Body of pancreas (tissue), 4 donors: Measurements from ENCODE around the gene MRPL4. TPM values are rescaled to one million over a fixed set of nuclear protein-coding genes. Genes with fewer than 3 reads are reported as not detected.

ENCODE experiments used
- ATAC-seq: fragments of 150-250 bp; one replicate; pipeline ENCODE4 v1.9.1; 2016
- DNase-seq, 4 donors: peaks; one replicate each; pipeline ENCODE4 v3.0.0-alpha.2; 2019
- H3K27ac ChIP-seq, 4 donors: fragments of 200-600 bp; sonication (generic); 1 replicate in 3 of 4; 2 replicates in 1 of 4; pipeline versions ENCODE4 v1.5.1 to v1.6.1; 2016 to 2019; ENCODE audit warnings: mild to moderate bottlenecking in 1 of 4, mixed read lengths in 1 of 4, moderate library complexity in 1 of 4
- H3K27me3 ChIP-seq, 2 donors: fragments of 200-600 bp; sonication (generic); one replicate each; pipeline ENCODE4 v1.6.0; 2016; ENCODE audit warnings: mild to moderate bottlenecking in 1 of 2
- H3K36me3 ChIP-seq, 2 donors: fragments of 200-600 bp; sonication (generic); replicated peaks in 1 of 2; 2 replicates each; pipeline ENCODE4 v1.5.1; 2016; ENCODE audit warnings: low read depth in 2 of 2; ENCODE audit not compliant: insufficient read depth in 1 of 2
- H3K4me1 ChIP-seq: fragments of 200-600 bp; sonication (generic); one replicate; pipeline ENCODE4 v1.6.0; 2016
- H3K4me3 ChIP-seq, 2 donors: fragments of 200-600 bp; sonication (generic); 1 replicate in 1 of 2; 2 replicates in 1 of 2; pipeline ENCODE4 v1.5.1; 2016 to 2019
- H3K9me3 ChIP-seq, 3 donors: fragments of 200-600 bp; sonication (generic); 1 replicate in 2 of 3; 2 replicates in 1 of 3; pipeline ENCODE4 v1.5.1; 2016
- CTCF ChIP-seq, 7 experiments: fragments of 450-650 bp in 4 of 7; fragments of 200-600 bp in 3 of 7; sonication (generic) in 3 of 7; IDR thresholded peaks; one replicate each; pipeline ENCODE4 v1.5.1; 2016 to 2019; ENCODE audit warnings: antibody characterized with exemption in 7 of 7
- POLR2A ChIP-seq, 3 donors: fragments of 450-650 bp; IDR thresholded peaks; one replicate each; pipeline ENCODE4 v1.6.1; 2016; ENCODE audit warnings: antibody characterized with exemption in 3 of 3, mild to moderate bottlenecking in 2 of 3
- WGBS, 2 donors: methylation state at CpG; one replicate each; pipeline ENCODE4 v1.1.5; 2017; 5-methylcytosine and 5-hydroxymethylcytosine counted together
- intact Hi-C: fragments of 100-400 bp; cut with DNase I; formaldehyde crosslinking; loops from one replicate; pipeline ENCODE4 v1.15.1; 2023
- total RNA-seq, 2 donors: library from RNA; depleted of rRNA; stranded (reverse); fragments of >200 nt; gene quantifications; one replicate each; pipeline ENCODE4 v1.1.0, GENCODE V29; 2016

Gene MRPL4
- total RNA-seq, 2 donors from 2014 or later: 17.9 to 18.1 TPM

- Histone ChIP-seq H3K9me3 (no peaks in the 10 kb centered on the region), H3K36me3 (peaks cover 0 to 5% of the 10 kb centered on the region in 2 donors), H3K4me1 (peaks cover 30% of the 10 kb centered on the region), H3K27ac (no peak overlapping the region), H3K27me3 (peaks cover 0 to 17% of the 10 kb centered on the region in 2 donors), H3K4me3 (no peak overlapping the region)
- TF ChIP-seq POLR2A (IDR thresholded peaks at IDR 0.05) (no peak), CTCF (IDR thresholded peaks at IDR 0.05) (no peak)
- 92 to 94% methylated on average over 9 to 13 of the region's 13 CpGs for WGBS, 2 donors
- DNase-seq (no peak), ATAC-seq (no peak)
- intact Hi-C loops: no loop called here
These were observed 32.9 kb downstream of the MRPL4 start for GRCh38 chr19:10284960-10285278.

GRCh38 chr19:10285393-10285792 lies 33.4 kb downstream of the MRPL4 start:
- Histone ChIP-seq H3K36me3 (peaks cover 0 to 5% of the 10 kb centered on the region in 2 donors), H3K9me3 (no peaks in the 10 kb centered on the region), H3K27me3 (peaks cover 0 to 22% of the 10 kb centered on the region in 2 donors), H3K4me3 (no peak overlapping the region), H3K27ac (no peak overlapping the region), H3K4me1 (peaks cover 35% of the 10 kb centered on the region)
- TF ChIP-seq POLR2A (IDR thresholded peaks at IDR 0.05) (no peak), CTCF (IDR thresholded peaks at IDR 0.05) (no peak)
- ATAC-seq (no peak), DNase-seq (no peak)
- intact Hi-C loops: no loop called here
- 67 to 81% methylated on average over 1 to 4 of the region's 4 CpGs for WGBS, 2 donors

- H3K27ac ChIP-seq: peak within 1 kb of the TSS in 1 of 4 donors; percentile 23
- DNase-seq: peak in 3 of 4 donors; percentile 42 to 63 (median 48)
- peaks cover 0 to 36% of the 10 kb centered on the region in 2 donors for H3K27me3 ChIP-seq
- TF ChIP-seq POLR2A (IDR thresholded peaks at IDR 0.05): peak in 1 of 3 donors; percentile 11
- no peak for TF ChIP-seq CTCF (IDR thresholded peaks at IDR 0.05)
- H3K4me3 ChIP-seq: no peak within 1 kb of the TSS
- H3K4me1 ChIP-seq: peaks cover 52% of the 10 kb centered on the region
- no peaks in the 10 kb centered on the region for H3K9me3 ChIP-seq
- WGBS, 2 donors: 3 to 12% methylated on average over 8 to 59 of the region's 59 CpGs
- H3K36me3 ChIP-seq: peaks cover 0 to 5% of the 10 kb centered on the region in 2 donors
- intact Hi-C loops: no loop called here
- ATAC-seq: peak; percentile 19
These were observed 35.1 kb downstream of the MRPL4 start, which contains the start of gene ICAM4 for GRCh38 chr19:10286803-10287737. Gene ICAM4 (plus strand): TSS chr19:10286955. CDS start chr19:10287013, 58 bp downstream.

- intact Hi-C loops: no loop called here
- Histone ChIP-seq H3K27me3 (peaks cover 0 to 52% of the 10 kb centered on the region in 2 donors), H3K9me3 (no peaks in the 10 kb centered on the region), H3K36me3 (peaks cover 0 to 5% of the 10 kb centered on the region in 2 donors), H3K27ac (no peak overlapping the region), H3K4me1 (peaks cover 62% of the 10 kb centered on the region), H3K4me3 (no peak overlapping the region)
- 3 to 5% methylated on average over 16 to 23 of the region's 23 CpGs for WGBS, 2 donors
- ATAC-seq (no peak), DNase-seq (no peak)
- TF ChIP-seq CTCF (IDR thresholded peaks at IDR 0.05) (no peak), POLR2A (IDR thresholded peaks at IDR 0.05) (no peak)
These were observed 36.7 kb downstream of the MRPL4 start for GRCh38 chr19:10288662-10289166.
